GM12892 (cell line): ENCODE data around the gene GABRE.

Experiments used
- DNase-seq: peaks from one replicate; pipeline ENCODE4 v3.0.0; 2011; ENCODE audit not compliant: insufficient read length
- FAIRE-seq: peaks from 2 replicates; lab custom pipeline; 2011; peaks lifted over from hg19 to GRCh38; lab: Jason Lieb, UNC
- POLR2A ChIP-seq: IDR thresholded peaks from 2 replicates; pipeline ENCODE4 v1.6.1; 2011; ENCODE audit warnings: low read depth, low read length, control low read depth
- POLR2AphosphoS5 ChIP-seq: IDR thresholded peaks from 2 replicates; pipeline ENCODE4 v1.6.1; 2011; ENCODE audit warnings: low read depth, low read length, control low read depth
- TAF1 ChIP-seq: IDR thresholded peaks from 2 replicates; pipeline ENCODE4 v1.6.1; 2011; ENCODE audit warnings: low read depth, mild to moderate bottlenecking, control low read depth, low read length, borderline replicate concordance

GABRE gene

GRCh38 chrX:151984328-151984727 is 9.9 kb upstream of the GABRE start:
- DNase-seq = no peak
- TF ChIP-seq POLR2AphosphoS5 (no peak), TAF1 (no peak), POLR2A (no peak)
- no peak for FAIRE-seq

- no peak for FAIRE-seq
- DNase-seq = no peak
- no peak for TF ChIP-seq POLR2A
- no peak for TF ChIP-seq TAF1
- TF ChIP-seq POLR2AphosphoS5 = no peak
Observed at GRCh38 chrX:151983186-151983585, 8.7 kb upstream of the GABRE start.

- no peak for TF ChIP-seq POLR2AphosphoS5
- no peak for TF ChIP-seq POLR2A
- no peak for TF ChIP-seq TAF1
Observed at GRCh38 chrX:151982222-151982621, 7.7 kb upstream of the GABRE start.

GRCh38 chrX:151981129-151981528 is 6.7 kb upstream of the GABRE start:
- FAIRE-seq (no peak), DNase-seq (no peak)
- TF ChIP-seq TAF1 (no peak), POLR2AphosphoS5 (no peak), POLR2A (no peak)

More at GRCh38 chrX:151982222-151982621, 7.7 kb upstream of the GABRE start:
- DNase-seq (no peak), FAIRE-seq (no peak)

- no peak for FAIRE-seq
- TF ChIP-seq TAF1 (no peak), POLR2A (no peak), POLR2AphosphoS5 (no peak)
- no peak for DNase-seq
Observed at GRCh38 chrX:151977923-151978322, 3.4 kb upstream of the GABRE start.

GRCh38 chrX:151977009-151977408 is 2.5 kb upstream of the GABRE start:
- TF ChIP-seq TAF1 (no peak), POLR2A (no peak), POLR2AphosphoS5 (no peak)
- DNase-seq (no peak), FAIRE-seq (no peak)

- DNase-seq = no peak
- FAIRE-seq = no peak
- TF ChIP-seq TAF1 = no peak
- no peak for TF ChIP-seq POLR2A
- TF ChIP-seq POLR2AphosphoS5 = no peak
Observed at GRCh38 chrX:151975736-151976275, 1.3 kb upstream of the GABRE start.

GRCh38 chrX:151975228-151975593 is 735 bp upstream of the GABRE start:
- TF ChIP-seq TAF1 (no peak), POLR2A (no peak), POLR2AphosphoS5 (no peak)
- DNase-seq = no peak
- FAIRE-seq = no peak

GRCh38 chrX:151973851-151974335 is 583 bp downstream of the GABRE start:
- FAIRE-seq (no peak), DNase-seq (no peak)
- no peak for TF ChIP-seq POLR2AphosphoS5
- no peak for TF ChIP-seq TAF1
- no peak for TF ChIP-seq POLR2A

GRCh38 chrX:151973060-151973661 is 1.3 kb downstream of the GABRE start:
- FAIRE-seq (no peak), DNase-seq (no peak)
- no peak for TF ChIP-seq POLR2A
- no peak for TF ChIP-seq TAF1
- TF ChIP-seq POLR2AphosphoS5 = no peak

GRCh38 chrX:151970661-151971060 is 3.8 kb downstream of the GABRE start:
- FAIRE-seq (no peak), DNase-seq (no peak)
- no peak for TF ChIP-seq POLR2AphosphoS5
- no peak for TF ChIP-seq POLR2A
- TF ChIP-seq TAF1 = no peak

GRCh38 chrX:151970027-151970426 is 4.4 kb downstream of the GABRE start:
- FAIRE-seq = no peak
- TF ChIP-seq TAF1 (no peak), POLR2A (no peak), POLR2AphosphoS5 (no peak)
- no peak for DNase-seq
